Astrocyte (in vitro differentiated cells and primary cell): Measurements from ENCODE around the gene RGS17. TPM values are rescaled to one million over a fixed set of nuclear protein-coding genes. Genes with fewer than 3 reads are reported as not detected.
A peak's percentile ranks its signal among the peaks of the same experiment; 100 is the strongest.

ENCODE experiments used
- DNase-seq: peaks from one replicate; pipeline ENCODE4 v3.0.0-alpha.2; 2010; ENCODE audit warnings: low read depth
- FAIRE-seq: peaks from 2 replicates; lab custom pipeline; 2011; peaks lifted over from hg19 to GRCh38; lab: Jason Lieb, UNC
- H2AFZ ChIP-seq: 2 replicates; pipeline ENCODE4 v1.6.0; 2012; ENCODE audit warnings: low read depth, low read length, inconsistent platforms
- H3K27ac ChIP-seq: 2 replicates; pipeline ENCODE4 v1.5.1; 2011; ENCODE audit warnings: low read depth, low read length, inconsistent platforms
- H3K27me3 ChIP-seq: 2 replicates; pipeline ENCODE4 v1.6.0; 2011; ENCODE audit warnings: low read length, inconsistent platforms; ENCODE audit not compliant: insufficient read depth
- H3K36me3 ChIP-seq: 2 replicates; pipeline ENCODE4 v1.5.1; 2011; ENCODE audit warnings: low read length, inconsistent platforms; ENCODE audit not compliant: insufficient read depth
- H3K4me1 ChIP-seq: 2 replicates; pipeline ENCODE4 v1.5.1; 2011; ENCODE audit warnings: low read length, inconsistent platforms; ENCODE audit not compliant: insufficient read depth
- H3K4me2 ChIP-seq: 2 replicates; pipeline ENCODE4 v1.6.0; 2012; ENCODE audit warnings: low read length, inconsistent platforms
- H3K4me3 ChIP-seq: 2 replicates; pipeline ENCODE4 v1.5.1; 2011; ENCODE audit warnings: low read depth, mild to moderate bottlenecking, low read length, inconsistent platforms; ENCODE audit not compliant: insufficient read depth
- H3K79me2 ChIP-seq: 2 replicates; pipeline ENCODE4 v1.6.0; 2012; ENCODE audit warnings: mild to moderate bottlenecking, low read length, inconsistent platforms; ENCODE audit not compliant: insufficient read depth
- H3K9ac ChIP-seq: 2 replicates; pipeline ENCODE4 v1.6.0; 2012; ENCODE audit warnings: mild to moderate bottlenecking, low read length, inconsistent platforms
- H3K9me3 ChIP-seq: 2 replicates; pipeline ENCODE4 v1.5.1; 2012; ENCODE audit warnings: low read depth, mild to moderate bottlenecking, low read length, inconsistent platforms; ENCODE audit not compliant: insufficient read depth
- H4K20me1 ChIP-seq: 2 replicates; pipeline ENCODE4 v1.6.0; 2012; ENCODE audit warnings: low read length, inconsistent platforms; ENCODE audit not compliant: insufficient read depth
- H3K27ac Mint-ChIP-seq: one replicate; pipeline ENCODE4 v1.8.0; 2021; ENCODE audit warnings: mild to moderate bottlenecking, mixed read lengths; ENCODE audit not compliant: unreplicated experiment
- H3K27me3 Mint-ChIP-seq: one replicate; pipeline ENCODE4 v1.8.0; 2021; ENCODE audit warnings: low read depth, mixed read lengths; ENCODE audit not compliant: unreplicated experiment
- H3K36me3 Mint-ChIP-seq: one replicate; pipeline ENCODE4 v1.8.0; 2021; ENCODE audit warnings: low read depth, mixed read lengths; ENCODE audit not compliant: unreplicated experiment
- H3K4me1 Mint-ChIP-seq: one replicate; pipeline ENCODE4 v1.8.0; 2021; ENCODE audit warnings: low read depth, mixed read lengths; ENCODE audit not compliant: unreplicated experiment
- H3K4me3 Mint-ChIP-seq: one replicate; pipeline ENCODE4 v1.8.0; 2021; ENCODE audit warnings: mild to moderate bottlenecking, moderate library complexity, mixed read lengths; ENCODE audit not compliant: unreplicated experiment
- H3K9me3 Mint-ChIP-seq: one replicate; pipeline ENCODE4 v1.8.0; 2021; ENCODE audit warnings: mild to moderate bottlenecking, mixed read lengths; ENCODE audit not compliant: unreplicated experiment
- EZH2 ChIP-seq: IDR thresholded peaks from 2 replicates; pipeline ENCODE4 v1.6.1; 2012; ENCODE audit warnings: mild to moderate bottlenecking, low read length, inconsistent platforms; ENCODE audit not compliant: insufficient read depth
- total RNA-seq: library from RNA; stranded (reverse); gene quantifications from 2 replicates; pipeline ENCODE4 v1.2.1, GENCODE V29; 2021
- TF ChIP-seq, protein P1 (sequence below): IDR thresholded peaks from 2 replicates; pipeline ENCODE4 v1.5.1; 2011; ENCODE audit warnings: low read depth, mild to moderate bottlenecking, inconsistent platforms, low read length, moderate library complexity; ENCODE audit not compliant: insufficient read depth

The RGS17 gene
- total RNA-seq, 1 donor from 2014 or later: 3.4 TPM

- H3K36me3 ChIP-seq: peaks cover 13% of the 10 kb centered on the region
- H4K20me1 ChIP-seq: peaks cover 59% of the 10 kb centered on the region
- H3K9me3 Mint-ChIP-seq: no peaks in the 10 kb centered on the region
- no peaks in the 10 kb centered on the region for H3K27me3 Mint-ChIP-seq
- H3K4me3 Mint-ChIP-seq: no peak overlapping the region
- DNase-seq (no peak), FAIRE-seq (no peak)
- H3K36me3 Mint-ChIP-seq: peaks cover 4% of the 10 kb centered on the region
- peaks cover 24% of the 10 kb centered on the region for H3K4me1 Mint-ChIP-seq
- H3K4me3 ChIP-seq: no peak overlapping the region
- no peak for TF ChIP-seq EZH2
- TF ChIP-seq, protein P1, sequence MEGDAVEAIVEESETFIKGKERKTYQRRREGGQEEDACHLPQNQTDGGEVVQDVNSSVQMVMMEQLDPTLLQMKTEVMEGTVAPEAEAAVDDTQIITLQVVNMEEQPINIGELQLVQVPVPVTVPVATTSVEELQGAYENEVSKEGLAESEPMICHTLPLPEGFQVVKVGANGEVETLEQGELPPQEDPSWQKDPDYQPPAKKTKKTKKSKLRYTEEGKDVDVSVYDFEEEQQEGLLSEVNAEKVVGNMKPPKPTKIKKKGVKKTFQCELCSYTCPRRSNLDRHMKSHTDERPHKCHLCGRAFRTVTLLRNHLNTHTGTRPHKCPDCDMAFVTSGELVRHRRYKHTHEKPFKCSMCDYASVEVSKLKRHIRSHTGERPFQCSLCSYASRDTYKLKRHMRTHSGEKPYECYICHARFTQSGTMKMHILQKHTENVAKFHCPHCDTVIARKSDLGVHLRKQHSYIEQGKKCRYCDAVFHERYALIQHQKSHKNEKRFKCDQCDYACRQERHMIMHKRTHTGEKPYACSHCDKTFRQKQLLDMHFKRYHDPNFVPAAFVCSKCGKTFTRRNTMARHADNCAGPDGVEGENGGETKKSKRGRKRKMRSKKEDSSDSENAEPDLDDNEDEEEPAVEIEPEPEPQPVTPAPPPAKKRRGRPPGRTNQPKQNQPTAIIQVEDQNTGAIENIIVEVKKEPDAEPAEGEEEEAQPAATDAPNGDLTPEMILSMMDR: no peak
- no peaks in the 10 kb centered on the region for H3K27me3 ChIP-seq
- H3K4me1 ChIP-seq: no peaks in the 10 kb centered on the region
- peak overlapping the region; percentile 58 for H3K27ac Mint-ChIP-seq
- H2AFZ ChIP-seq: no peak overlapping the region
- peak overlapping the region; percentile 26 for H3K4me2 ChIP-seq
- H3K9me3 ChIP-seq: no peaks in the 10 kb centered on the region
- no peak overlapping the region for H3K27ac ChIP-seq
- H3K79me2 ChIP-seq: peaks cover 98% of the 10 kb centered on the region
- H3K9ac ChIP-seq: no peak overlapping the region
Measured at GRCh38 chr6:152978058-152978457, 153.0 kb downstream of the RGS17 start.

DNA sequence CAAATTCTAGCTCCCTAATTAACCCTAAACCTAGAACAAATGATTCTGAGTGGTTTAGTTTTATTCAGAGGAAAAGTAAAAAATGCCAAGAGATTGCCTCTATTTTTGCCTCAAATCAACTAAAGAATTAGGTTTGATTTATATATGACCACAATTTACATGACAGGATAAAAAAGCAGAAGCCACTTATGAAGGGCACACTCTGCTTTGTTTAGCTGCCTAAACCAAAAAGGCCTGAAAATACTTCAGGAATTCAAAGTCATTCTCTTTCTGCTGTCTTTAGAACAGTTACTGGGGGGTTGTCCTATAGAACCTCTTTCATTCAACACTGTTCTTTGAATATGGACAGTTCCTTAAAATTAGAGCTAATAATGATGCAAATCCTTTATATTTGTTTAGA lies 153.5 kb downstream of the RGS17 start:
- Mint-ChIP-seq H3K27ac (no peak overlapping the region), H3K36me3 (peaks cover 4% of the 10 kb centered on the region), H3K4me1 (peaks cover 24% of the 10 kb centered on the region), H3K4me3 (no peak overlapping the region), H3K27me3 (no peaks in the 10 kb centered on the region), H3K9me3 (no peaks in the 10 kb centered on the region)
- H3K36me3 ChIP-seq: peaks cover 18% of the 10 kb centered on the region
- H3K27ac ChIP-seq: no peak overlapping the region
- H4K20me1 ChIP-seq: peaks cover 58% of the 10 kb centered on the region
- H3K4me2 ChIP-seq: peak overlapping the region; percentile 26
- no peaks in the 10 kb centered on the region for H3K4me1 ChIP-seq
- DNase-seq: no peak
- no peak overlapping the region for H2AFZ ChIP-seq
- H3K9ac ChIP-seq: no peak overlapping the region
- no peak for TF ChIP-seq EZH2
- TF ChIP-seq, protein P1: no peak
- no peaks in the 10 kb centered on the region for H3K27me3 ChIP-seq
- H3K4me3 ChIP-seq: no peak overlapping the region
- no peak for FAIRE-seq
- H3K9me3 ChIP-seq: no peaks in the 10 kb centered on the region
- peaks cover 100% of the 10 kb centered on the region for H3K79me2 ChIP-seq

DNA sequence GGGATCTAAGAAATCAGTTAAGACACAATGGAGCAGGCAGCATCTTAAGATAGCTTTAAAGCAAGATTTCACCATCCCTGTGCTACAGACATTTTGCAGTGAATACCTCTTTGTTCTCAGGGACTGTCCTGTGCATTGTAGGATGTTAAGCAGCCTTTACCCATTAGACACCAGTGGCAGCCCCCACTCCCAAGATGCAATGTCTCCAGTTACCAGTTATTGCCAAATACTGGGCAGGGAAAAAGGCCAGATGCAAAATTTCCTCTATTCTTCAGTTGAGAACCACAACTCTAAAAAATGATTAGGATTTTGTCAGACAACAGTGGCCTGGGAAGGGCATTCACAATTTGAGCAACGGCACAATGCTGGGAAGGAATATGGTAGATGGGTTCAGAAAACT lies 154.3 kb downstream of the RGS17 start:
- Mint-ChIP-seq H3K4me3 (no peak overlapping the region), H3K27ac (no peak overlapping the region)

More for the DNA sequence above, 154.3 kb downstream of the RGS17 start:
- FAIRE-seq (no peak), DNase-seq (no peak)
- Mint-ChIP-seq H3K36me3 (peaks cover 4% of the 10 kb centered on the region), H3K9me3 (no peaks in the 10 kb centered on the region), H3K27me3 (no peaks in the 10 kb centered on the region), H3K4me1 (peaks cover 24% of the 10 kb centered on the region)
- H4K20me1 ChIP-seq: peaks cover 50% of the 10 kb centered on the region
- no peak overlapping the region for H2AFZ ChIP-seq
- H3K9me3 ChIP-seq: no peaks in the 10 kb centered on the region
- H3K27me3 ChIP-seq: no peaks in the 10 kb centered on the region
- H3K4me2 ChIP-seq: no peak overlapping the region
- H3K4me3 ChIP-seq: no peak overlapping the region
- TF ChIP-seq, protein P1: no peak
- TF ChIP-seq EZH2: no peak
- peaks cover 96% of the 10 kb centered on the region for H3K79me2 ChIP-seq
- H3K27ac ChIP-seq: no peak overlapping the region
- no peaks in the 10 kb centered on the region for H3K4me1 ChIP-seq
- peaks cover 25% of the 10 kb centered on the region for H3K36me3 ChIP-seq
- no peak overlapping the region for H3K9ac ChIP-seq
